ENCODE data around the gene MDH1.
"Not testable (repeated sequence)": the region's sequence is repeated elsewhere in the genome, so short reads cannot be mapped to it uniquely, and the experiment has no call there.

The MDH1 gene

GRCh38 chr2:63555931-63556330 lies 32.8 kb upstream of the MDH1 start:
- H3K4me1 ChIP-seq (ENCODE audit: control extremely low read depth in 1 of 4, control insufficient read depth in 4 of 4, insufficient read depth in 4 of 4, low read length in 3 of 4) = no peaks in the 10 kb centered on the region
- H3K9me3 ChIP-seq (ENCODE audit: control extremely low read depth in 1 of 5, control insufficient read depth in 4 of 5, insufficient read depth in 2 of 5, low read depth in 1 of 5, low read length in 4 of 5) = peaks cover 2 to 15% (median 8%) of the 10 kb centered on the region in 5 experiments
- POLR2A ChIA-PET = no interaction called here
- DNase-seq = no peak
- no peak overlapping the region for H3K4me3 ChIP-seq (ENCODE audit: control insufficient read depth in 1 of 7, extremely low read depth in 1 of 7, insufficient read depth in 4 of 7, low read depth in 2 of 7, low read length in 6 of 7)
- H3K36me3 ChIP-seq (ENCODE audit: control insufficient read depth in 4 of 4, insufficient read depth in 4 of 4, low read length in 3 of 4) = peaks cover 0 to 16% (median 1%) of the 10 kb centered on the region in 4 experiments
- 100% methylated on average over 2 of the region's 3 CpGs for WGBS (ENCODE audit: insufficient coverage)
- no peak overlapping the region for H3K27ac ChIP-seq (ENCODE audit: insufficient read depth in 1 of 2, low read depth in 1 of 2, low read length in 2 of 2, poor library complexity in 1 of 2, severe bottlenecking in 2 of 2)
- CTCF ChIA-PET = no interaction called here
- H3K27me3 ChIP-seq (replicated peaks in 2 of 5; ENCODE audit: control insufficient read depth in 4 of 5, insufficient read depth in 5 of 5, low read length in 4 of 5) = no peaks in the 10 kb centered on the region

GRCh38 chr2:63557819-63558218 lies 30.9 kb upstream of the MDH1 start:
- DNase-seq; H3K4me1 ChIP-seq (ENCODE audit: control extremely low read depth in 1 of 4, control insufficient read depth in 4 of 4, insufficient read depth in 4 of 4, low read length in 3 of 4); H3K27me3 ChIP-seq (replicated peaks in 2 of 5; ENCODE audit: control insufficient read depth in 4 of 5, insufficient read depth in 5 of 5, low read length in 4 of 5); H3K4me3 ChIP-seq (ENCODE audit: control insufficient read depth in 1 of 7, extremely low read depth in 1 of 7, insufficient read depth in 4 of 7, low read depth in 2 of 7, low read length in 6 of 7); H3K27ac ChIP-seq (ENCODE audit: insufficient read depth in 1 of 2, low read depth in 1 of 2, low read length in 2 of 2, poor library complexity in 1 of 2, severe bottlenecking in 2 of 2); POLR2A ChIA-PET: not testable (repeated sequence)
- Histone ChIP-seq H3K9me3 (ENCODE audit: control extremely low read depth in 1 of 5, control insufficient read depth in 4 of 5, insufficient read depth in 2 of 5, low read depth in 1 of 5, low read length in 4 of 5) (peaks cover 2 to 20% (median 8%) of the 10 kb centered on the region in 5 experiments), H3K36me3 (ENCODE audit: control insufficient read depth in 4 of 4, insufficient read depth in 4 of 4, low read length in 3 of 4) (peaks cover 0 to 19% (median 1%) of the 10 kb centered on the region in 4 experiments)
- CTCF ChIA-PET = interaction anchor here (0.9 kb wide), 1 partner anchor 14 kb away, joined by 3 read pairs; no protein-coding TSS in a partner anchor

- H3K27ac ChIP-seq (ENCODE audit: insufficient read depth in 1 of 2, low read depth in 1 of 2, low read length in 2 of 2, poor library complexity in 1 of 2, severe bottlenecking in 2 of 2) = not testable (repeated sequence)
- CTCF ChIA-PET = interaction anchor here (0.9 kb wide), 1 partner anchor 15 kb away, joined by 3 read pairs; no protein-coding TSS in a partner anchor
- WGBS (ENCODE audit: insufficient coverage) = 100% methylated on average over 2 of the region's 3 CpGs
Measured at GRCh38 chr2:63558922-63559321, 29.8 kb upstream of the MDH1 start.

GRCh38 chr2:63562751-63563150 lies 26.0 kb upstream of the MDH1 start:
- no peak for DNase-seq
- H3K4me1 ChIP-seq (ENCODE audit: control extremely low read depth in 1 of 4, control insufficient read depth in 4 of 4, insufficient read depth in 4 of 4, low read length in 3 of 4) = no peaks in the 10 kb centered on the region
- H3K27me3 ChIP-seq (replicated peaks in 2 of 5; ENCODE audit: control insufficient read depth in 4 of 5, insufficient read depth in 5 of 5, low read length in 4 of 5) = no peaks in the 10 kb centered on the region
- peaks cover 0 to 5% (median 2%) of the 10 kb centered on the region in 4 experiments for H3K36me3 ChIP-seq (ENCODE audit: control insufficient read depth in 4 of 4, insufficient read depth in 4 of 4, low read length in 3 of 4)
- H3K4me3 ChIP-seq (ENCODE audit: control insufficient read depth in 1 of 7, extremely low read depth in 1 of 7, insufficient read depth in 4 of 7, low read depth in 2 of 7, low read length in 6 of 7) = no peak overlapping the region
- ChIA-PET CTCF (no interaction called here), POLR2A (no interaction called here)
- H3K9me3 ChIP-seq (ENCODE audit: control extremely low read depth in 1 of 5, control insufficient read depth in 4 of 5, insufficient read depth in 2 of 5, low read depth in 1 of 5, low read length in 4 of 5) = peaks cover 2 to 23% (median 11%) of the 10 kb centered on the region in 5 experiments
- no peak overlapping the region for H3K27ac ChIP-seq (ENCODE audit: insufficient read depth in 1 of 2, low read depth in 1 of 2, low read length in 2 of 2, poor library complexity in 1 of 2, severe bottlenecking in 2 of 2)

More at GRCh38 chr2:63558922-63559321, 29.8 kb upstream of the MDH1 start:
- POLR2A ChIA-PET; H3K4me3 ChIP-seq (ENCODE audit: control insufficient read depth in 1 of 7, extremely low read depth in 1 of 7, insufficient read depth in 4 of 7, low read depth in 2 of 7, low read length in 6 of 7); H3K27me3 ChIP-seq (replicated peaks in 2 of 5; ENCODE audit: control insufficient read depth in 4 of 5, insufficient read depth in 5 of 5, low read length in 4 of 5); H3K4me1 ChIP-seq (ENCODE audit: control extremely low read depth in 1 of 4, control insufficient read depth in 4 of 4, insufficient read depth in 4 of 4, low read length in 3 of 4); DNase-seq: not testable (repeated sequence)
- Histone ChIP-seq H3K9me3 (ENCODE audit: control extremely low read depth in 1 of 5, control insufficient read depth in 4 of 5, insufficient read depth in 2 of 5, low read depth in 1 of 5, low read length in 4 of 5) (peaks cover 2 to 20% (median 8%) of the 10 kb centered on the region in 5 experiments), H3K36me3 (ENCODE audit: control insufficient read depth in 4 of 4, insufficient read depth in 4 of 4, low read length in 3 of 4) (peaks cover 0 to 19% (median 3%) of the 10 kb centered on the region in 4 experiments)

GRCh38 chr2:63569740-63570139 lies 19.0 kb upstream of the MDH1 start:
- no peaks in the 10 kb centered on the region for H3K4me1 ChIP-seq (ENCODE audit: control extremely low read depth in 1 of 4, control insufficient read depth in 4 of 4, insufficient read depth in 4 of 4, low read length in 3 of 4)
- CTCF ChIA-PET = no interaction called here
- POLR2A ChIA-PET = no interaction called here
- H3K9me3 ChIP-seq (ENCODE audit: control extremely low read depth in 1 of 5, control insufficient read depth in 4 of 5, insufficient read depth in 2 of 5, low read depth in 1 of 5, low read length in 4 of 5) = peaks cover 6 to 28% (median 11%) of the 10 kb centered on the region in 5 experiments
- DNase-seq = no peak
- H3K27me3 ChIP-seq (replicated peaks in 2 of 5; ENCODE audit: control insufficient read depth in 4 of 5, insufficient read depth in 5 of 5, low read length in 4 of 5) = no peaks in the 10 kb centered on the region
- H3K36me3 ChIP-seq (ENCODE audit: control insufficient read depth in 4 of 4, insufficient read depth in 4 of 4, low read length in 3 of 4) = peaks cover 0 to 3% (median 0%) of the 10 kb centered on the region in 4 experiments
- H3K4me3 ChIP-seq (ENCODE audit: control insufficient read depth in 1 of 7, extremely low read depth in 1 of 7, insufficient read depth in 4 of 7, low read depth in 2 of 7, low read length in 6 of 7) = no peak overlapping the region
- no peak overlapping the region for H3K27ac ChIP-seq (ENCODE audit: insufficient read depth in 1 of 2, low read depth in 1 of 2, low read length in 2 of 2, poor library complexity in 1 of 2, severe bottlenecking in 2 of 2)

GRCh38 chr2:63571291-63571690 lies 17.5 kb upstream of the MDH1 start:
- H3K4me1 ChIP-seq (ENCODE audit: control extremely low read depth in 1 of 4, control insufficient read depth in 4 of 4, insufficient read depth in 4 of 4, low read length in 3 of 4) = no peaks in the 10 kb centered on the region
- DNase-seq = no peak
- no peaks in the 10 kb centered on the region for H3K27me3 ChIP-seq (replicated peaks in 2 of 5; ENCODE audit: control insufficient read depth in 4 of 5, insufficient read depth in 5 of 5, low read length in 4 of 5)
- WGBS (ENCODE audit: insufficient coverage) = no CpG with 5 or more reads among the region's 2 CpGs
- peaks cover 0 to 3% (median 0%) of the 10 kb centered on the region in 4 experiments for H3K36me3 ChIP-seq (ENCODE audit: control insufficient read depth in 4 of 4, insufficient read depth in 4 of 4, low read length in 3 of 4)
- no peak overlapping the region for H3K4me3 ChIP-seq (ENCODE audit: control insufficient read depth in 1 of 7, extremely low read depth in 1 of 7, insufficient read depth in 4 of 7, low read depth in 2 of 7, low read length in 6 of 7)
- ChIA-PET CTCF (no interaction called here), POLR2A (no interaction called here)
- H3K27ac ChIP-seq (ENCODE audit: insufficient read depth in 1 of 2, low read depth in 1 of 2, low read length in 2 of 2, poor library complexity in 1 of 2, severe bottlenecking in 2 of 2) = no peak overlapping the region
- peaks cover 6 to 25% (median 10%) of the 10 kb centered on the region in 5 experiments for H3K9me3 ChIP-seq (ENCODE audit: control extremely low read depth in 1 of 5, control insufficient read depth in 4 of 5, insufficient read depth in 2 of 5, low read depth in 1 of 5, low read length in 4 of 5)

- Histone ChIP-seq H3K27me3 (replicated peaks in 2 of 5; ENCODE audit: control insufficient read depth in 4 of 5, insufficient read depth in 5 of 5, low read length in 4 of 5) (no peaks in the 10 kb centered on the region), H3K4me1 (ENCODE audit: control extremely low read depth in 1 of 4, control insufficient read depth in 4 of 4, insufficient read depth in 4 of 4, low read length in 3 of 4) (no peaks in the 10 kb centered on the region), H3K9me3 (ENCODE audit: control extremely low read depth in 1 of 5, control insufficient read depth in 4 of 5, insufficient read depth in 2 of 5, low read depth in 1 of 5, low read length in 4 of 5) (peaks cover under 1 to 18% (median 8%) of the 10 kb centered on the region in 5 experiments), H3K36me3 (ENCODE audit: control insufficient read depth in 4 of 4, insufficient read depth in 4 of 4, low read length in 3 of 4) (peaks cover 0 to 3% (median 0%) of the 10 kb centered on the region in 4 experiments), H3K4me3 (ENCODE audit: control insufficient read depth in 1 of 7, extremely low read depth in 1 of 7, insufficient read depth in 4 of 7, low read depth in 2 of 7, low read length in 6 of 7) (no peak overlapping the region), H3K27ac (ENCODE audit: insufficient read depth in 1 of 2, low read depth in 1 of 2, low read length in 2 of 2, poor library complexity in 1 of 2, severe bottlenecking in 2 of 2) (no peak overlapping the region)
- ChIA-PET CTCF (no interaction called here), POLR2A (no interaction called here)
- no peak for DNase-seq
- 100% methylated on average over 2 of the region's 2 CpGs for WGBS (ENCODE audit: insufficient coverage)
Measured at GRCh38 chr2:63572001-63572400, 16.8 kb upstream of the MDH1 start.

All from common myeloid progenitor, CD34-positive (primary cell).